IPS-11a (cell line): ENCODE results near the gene CDH15.

Source experiments
- H3K4me3 ChIP-seq: one replicate; pipeline ENCODE4 v1.5.1; 2013; ENCODE audit warnings: low read depth, low read length, control low read depth

CDH15 gene, protein sequence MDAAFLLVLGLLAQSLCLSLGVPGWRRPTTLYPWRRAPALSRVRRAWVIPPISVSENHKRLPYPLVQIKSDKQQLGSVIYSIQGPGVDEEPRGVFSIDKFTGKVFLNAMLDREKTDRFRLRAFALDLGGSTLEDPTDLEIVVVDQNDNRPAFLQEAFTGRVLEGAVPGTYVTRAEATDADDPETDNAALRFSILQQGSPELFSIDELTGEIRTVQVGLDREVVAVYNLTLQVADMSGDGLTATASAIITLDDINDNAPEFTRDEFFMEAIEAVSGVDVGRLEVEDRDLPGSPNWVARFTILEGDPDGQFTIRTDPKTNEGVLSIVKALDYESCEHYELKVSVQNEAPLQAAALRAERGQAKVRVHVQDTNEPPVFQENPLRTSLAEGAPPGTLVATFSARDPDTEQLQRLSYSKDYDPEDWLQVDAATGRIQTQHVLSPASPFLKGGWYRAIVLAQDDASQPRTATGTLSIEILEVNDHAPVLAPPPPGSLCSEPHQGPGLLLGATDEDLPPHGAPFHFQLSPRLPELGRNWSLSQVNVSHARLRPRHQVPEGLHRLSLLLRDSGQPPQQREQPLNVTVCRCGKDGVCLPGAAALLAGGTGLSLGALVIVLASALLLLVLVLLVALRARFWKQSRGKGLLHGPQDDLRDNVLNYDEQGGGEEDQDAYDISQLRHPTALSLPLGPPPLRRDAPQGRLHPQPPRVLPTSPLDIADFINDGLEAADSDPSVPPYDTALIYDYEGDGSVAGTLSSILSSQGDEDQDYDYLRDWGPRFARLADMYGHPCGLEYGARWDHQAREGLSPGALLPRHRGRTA

DNA sequence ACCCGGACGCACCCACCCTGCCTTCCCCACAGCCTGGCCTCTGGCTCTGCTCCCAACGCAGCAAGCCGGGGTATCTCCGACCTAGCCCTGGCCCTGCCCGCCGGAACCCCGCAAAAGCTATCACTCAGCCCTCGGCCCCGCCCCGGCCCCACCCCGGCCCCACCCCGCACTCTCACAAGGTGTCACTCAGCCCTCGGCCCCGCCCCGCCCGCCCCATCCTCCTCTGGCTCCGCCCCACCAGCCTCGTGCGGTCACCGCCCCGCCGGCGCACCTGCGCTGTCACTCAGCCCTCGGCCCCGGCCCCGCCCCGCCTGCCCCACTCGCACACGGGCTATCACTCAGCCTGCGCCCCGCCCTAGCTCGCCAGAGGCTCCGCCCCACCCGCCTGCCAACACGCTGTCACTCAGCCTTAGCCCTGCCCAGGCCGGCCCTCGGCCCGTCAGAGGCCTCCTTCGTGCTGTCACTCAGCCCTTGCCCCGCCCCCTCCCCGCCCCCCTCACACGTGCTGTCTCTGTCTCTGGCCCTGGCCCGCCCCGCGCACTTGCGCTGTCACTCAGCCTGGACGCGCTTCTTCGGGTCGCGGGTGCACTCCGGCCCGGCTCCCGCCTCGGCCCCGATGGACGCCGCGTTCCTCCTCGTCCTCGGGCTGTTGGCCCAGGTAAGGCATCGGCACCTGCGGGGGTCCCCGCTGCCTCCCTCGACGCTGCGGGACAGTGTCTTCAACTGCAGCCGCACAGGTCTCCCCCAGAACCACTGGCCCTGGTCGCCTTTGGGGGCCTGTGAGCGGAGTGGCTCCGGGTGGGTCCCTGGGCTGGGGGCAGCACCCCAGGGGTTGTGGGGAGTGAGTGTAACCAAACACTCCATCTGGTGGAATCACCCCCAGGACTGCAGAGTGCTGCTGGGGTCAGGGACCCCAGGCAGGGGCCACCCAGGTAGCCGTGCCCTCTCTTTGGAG lies at the start of gene CDH15:
CDH15 (plus strand) TSS at position 533 of the 955 bp plus-strand sequence; CDS start at position 617, 84 bp downstream.
- peak within 1 kb of the TSS; percentile 37 for H3K4me3 ChIP-seq

DNA sequence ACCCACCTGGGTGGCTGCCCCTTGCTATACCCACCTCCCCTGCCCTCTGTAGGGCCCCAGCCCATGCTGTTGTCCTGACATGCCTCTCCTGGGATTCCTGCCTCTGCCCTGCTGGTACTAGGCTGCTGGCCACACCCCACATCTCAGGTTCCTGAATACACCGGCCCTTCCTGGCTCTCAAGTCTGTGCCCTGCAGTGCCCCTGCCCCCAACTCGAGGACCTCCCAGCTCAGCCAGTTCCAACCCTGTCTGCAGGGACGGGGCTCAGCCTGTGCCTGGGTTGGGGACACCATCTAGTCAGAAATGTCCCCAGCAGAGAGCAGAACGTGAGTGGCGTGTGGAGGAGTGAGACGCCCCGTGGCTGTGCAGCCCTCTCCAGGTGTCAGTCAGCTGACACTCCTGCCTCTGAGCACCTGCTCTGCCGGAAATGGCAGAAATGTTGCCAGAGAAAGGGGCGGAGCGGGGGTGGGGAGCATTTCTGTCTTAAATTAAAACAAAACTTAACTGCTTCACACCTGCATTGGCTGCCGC lies 49.2 kb upstream of the CDH15 start:
- H3K4me3 ChIP-seq: no peak overlapping the region

DNA sequence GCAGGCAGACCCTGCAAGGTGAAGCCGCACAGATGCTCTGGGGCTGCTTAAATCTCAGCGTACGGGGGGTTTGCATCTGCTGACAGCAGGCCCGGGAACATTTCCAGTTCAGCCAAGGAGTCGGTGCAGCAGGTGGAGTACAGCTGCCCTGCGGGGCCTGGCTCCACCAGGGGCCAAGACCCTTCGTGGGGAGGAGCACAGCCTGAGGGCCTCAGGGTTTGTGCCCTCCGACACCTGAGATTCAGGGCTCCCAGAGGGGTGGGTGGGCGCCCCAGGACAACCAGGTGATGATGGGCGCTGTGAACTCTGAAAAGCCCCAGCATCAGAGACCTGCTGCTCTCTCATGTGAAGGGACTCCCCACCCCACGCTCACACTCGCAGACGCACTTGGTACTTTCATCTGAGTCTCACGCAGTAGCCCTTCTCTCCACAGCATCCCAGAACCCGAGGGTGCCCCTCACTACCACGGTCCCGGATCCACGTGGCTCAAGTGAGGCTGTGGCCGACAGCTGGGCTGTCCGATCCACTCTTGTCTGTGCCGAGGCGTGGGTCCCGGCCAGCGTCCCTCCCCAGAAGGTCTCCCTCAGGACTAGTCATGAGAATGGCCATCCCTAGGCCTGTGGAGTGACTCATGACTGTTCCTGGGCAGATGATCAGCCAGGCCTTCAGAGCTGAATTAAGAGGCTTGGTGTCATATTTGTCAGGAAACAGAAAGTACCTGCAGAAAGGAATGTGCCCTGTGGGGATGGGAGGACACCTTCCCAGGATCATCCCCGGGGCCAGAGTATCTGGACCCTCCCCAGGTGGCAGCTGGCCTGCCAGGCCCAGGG lies 48.3 kb upstream of the CDH15 start:
- no peak overlapping the region for H3K4me3 ChIP-seq

DNA sequence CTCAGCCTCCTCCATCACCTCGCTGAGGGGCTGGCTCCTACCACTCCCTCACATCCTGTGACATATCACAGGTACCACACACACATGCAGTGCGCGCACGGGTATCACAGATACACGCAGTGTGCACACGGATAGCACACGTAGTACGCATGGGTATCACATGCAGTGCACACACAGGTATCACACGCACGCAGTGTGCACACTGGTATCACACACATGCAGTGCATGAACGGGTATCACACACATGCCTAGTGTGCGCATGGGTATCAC lies 47.8 kb upstream of the CDH15 start:
- H3K4me3 ChIP-seq: no peak overlapping the region

DNA sequence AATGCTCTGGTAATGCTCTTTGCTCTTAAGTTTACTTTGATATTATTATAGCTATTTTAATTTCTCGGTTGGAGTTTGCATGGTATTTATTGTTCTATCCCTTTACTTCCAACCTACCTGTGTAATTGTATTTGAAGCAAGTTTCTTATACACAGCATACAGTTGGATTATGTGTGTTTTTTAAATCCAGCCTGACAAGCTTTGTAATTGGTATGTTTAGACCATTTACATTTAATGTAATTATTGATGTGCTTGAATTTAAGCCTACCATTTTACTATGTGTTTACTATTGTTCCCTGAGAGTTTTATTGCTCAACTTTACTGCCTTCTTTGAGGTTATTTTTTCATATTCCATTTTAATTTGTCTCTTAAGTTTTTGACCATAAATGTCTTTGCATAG lies 42.2 kb upstream of the CDH15 start:
- H3K4me3 ChIP-seq: no peak overlapping the region

DNA sequence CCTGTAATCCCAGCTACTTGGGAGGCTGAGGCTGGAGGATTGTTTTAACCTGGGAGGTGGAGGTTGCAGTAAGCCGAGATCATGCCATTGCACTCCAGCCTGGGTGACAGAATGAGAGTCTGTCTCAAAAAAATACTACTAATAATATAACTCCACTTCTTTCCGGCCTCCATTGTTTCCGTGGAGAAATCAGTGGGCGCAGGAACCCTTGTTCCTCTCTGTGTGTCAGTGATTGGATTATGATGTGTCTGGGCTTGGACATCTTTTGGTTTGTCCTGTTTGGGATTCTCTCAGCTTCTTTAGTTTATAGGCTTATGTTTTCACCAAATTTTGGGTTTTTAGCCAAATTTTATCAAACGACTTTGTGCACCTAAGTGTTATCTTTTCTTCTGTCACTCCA lies 41.1 kb upstream of the CDH15 start:
- no peak overlapping the region for H3K4me3 ChIP-seq

DNA sequence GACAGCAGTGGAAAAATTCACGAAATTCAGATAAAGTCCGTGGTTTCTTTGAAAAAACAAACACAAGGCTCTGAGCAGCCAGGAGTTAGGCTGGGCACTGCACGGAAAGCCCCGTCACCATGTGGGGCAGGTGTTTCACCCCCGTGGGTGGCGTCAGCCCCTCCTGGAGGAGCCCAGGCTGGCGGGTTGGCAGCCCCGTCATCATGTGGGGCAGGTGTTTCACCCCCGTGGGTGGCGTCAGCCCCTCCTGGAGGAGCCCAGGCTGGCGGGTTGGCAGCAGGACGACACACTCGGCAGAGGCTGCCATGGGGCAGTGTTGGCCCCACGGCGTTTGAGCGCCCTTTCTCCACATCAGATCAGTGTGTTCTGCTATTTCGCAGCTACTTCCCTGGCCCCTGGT lies 39.8 kb upstream of the CDH15 start:
- H3K4me3 ChIP-seq: no peak overlapping the region

DNA sequence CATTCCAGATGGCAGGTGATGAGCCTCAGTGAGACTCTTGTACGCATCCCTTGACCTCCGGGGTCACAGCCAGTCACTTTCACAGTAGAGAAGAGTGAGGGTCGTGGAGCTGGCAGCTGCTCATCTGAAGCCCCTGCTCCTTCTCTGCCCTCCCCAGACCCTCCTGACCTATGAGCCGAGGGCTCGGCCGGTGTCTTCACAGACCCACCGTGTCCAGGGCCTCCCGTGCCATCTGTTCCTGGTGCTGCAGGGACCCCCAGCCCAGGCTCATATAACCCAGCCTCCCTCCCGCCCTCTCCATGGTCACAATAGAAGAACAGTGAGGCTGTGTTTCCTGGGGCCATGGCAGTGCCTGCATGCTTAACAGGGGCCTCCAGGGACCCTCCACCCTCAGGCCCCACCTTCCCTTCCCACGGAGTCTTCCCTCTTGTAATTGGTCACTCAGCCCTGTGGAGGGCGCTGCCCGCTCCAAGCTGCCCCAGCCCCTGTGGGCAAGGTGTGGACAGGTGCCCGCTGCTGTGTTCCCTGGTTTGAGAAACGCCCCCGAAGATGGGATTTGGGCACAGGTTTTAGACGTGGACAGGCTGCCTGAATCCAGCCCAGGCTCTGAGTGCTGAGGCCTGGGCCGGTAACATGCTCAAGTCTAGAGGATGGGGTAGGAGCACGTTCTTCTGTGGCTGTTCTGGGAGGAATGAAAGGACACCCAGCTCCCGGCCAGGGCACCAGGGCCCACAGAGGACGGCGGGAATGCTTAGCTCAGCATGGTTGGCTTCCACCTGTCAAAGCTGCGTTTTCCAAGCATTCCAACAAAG lies 39.1 kb upstream of the CDH15 start:
- H3K4me3 ChIP-seq: no peak overlapping the region

DNA sequence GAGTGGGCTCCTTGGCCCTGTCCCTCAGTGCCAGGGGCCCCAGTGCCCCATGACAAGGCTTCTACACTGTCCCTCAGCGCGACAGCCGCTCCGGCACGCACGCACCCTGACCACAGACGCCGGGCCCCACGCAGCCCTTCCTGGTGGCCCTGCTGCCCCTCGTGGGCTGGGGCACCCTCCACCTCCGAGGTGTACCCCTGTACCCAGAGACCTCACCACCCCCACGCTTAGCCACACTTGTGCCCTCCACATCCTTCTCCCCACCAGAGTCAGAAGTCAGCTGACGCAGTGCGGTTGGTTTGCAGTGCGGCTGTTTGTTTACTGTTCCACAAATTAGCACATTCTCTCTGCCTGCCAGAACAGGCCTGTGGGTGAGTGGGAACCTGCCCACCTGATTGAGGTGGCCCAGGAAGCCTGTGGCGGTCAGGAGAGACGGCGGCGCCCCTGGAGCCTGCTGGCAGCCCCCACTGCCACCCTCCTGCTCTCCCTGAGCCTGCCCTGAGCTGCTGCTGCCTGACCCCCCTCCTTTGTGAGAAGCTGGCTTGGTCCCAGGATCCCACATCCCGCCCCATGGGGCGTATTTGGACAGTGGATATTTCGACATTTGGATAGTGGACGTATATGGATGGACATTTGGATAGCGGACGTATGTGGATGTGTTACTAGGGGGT lies 38.0 kb upstream of the CDH15 start:
- no peak overlapping the region for H3K4me3 ChIP-seq

DNA sequence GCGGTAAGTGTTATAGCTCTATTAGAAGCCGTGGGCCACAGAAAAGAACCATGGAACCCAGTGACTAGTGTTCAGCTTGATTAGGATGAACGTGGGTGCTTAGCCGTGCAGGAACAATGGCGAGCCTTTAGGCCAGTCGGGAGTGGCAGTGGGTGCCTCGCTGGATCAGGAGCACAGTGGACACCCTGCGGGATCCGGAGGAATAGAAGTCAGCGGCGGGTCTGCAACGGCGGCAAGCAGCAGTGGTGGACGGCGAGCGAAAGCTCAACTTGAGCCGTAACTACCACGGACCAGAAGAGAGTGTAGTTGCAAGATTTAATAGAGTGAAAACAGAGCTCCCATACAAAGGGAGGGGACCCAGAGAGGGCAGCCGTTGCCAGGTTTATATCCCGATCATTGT lies 37.3 kb upstream of the CDH15 start:
- H3K4me3 ChIP-seq: no peak overlapping the region

DNA sequence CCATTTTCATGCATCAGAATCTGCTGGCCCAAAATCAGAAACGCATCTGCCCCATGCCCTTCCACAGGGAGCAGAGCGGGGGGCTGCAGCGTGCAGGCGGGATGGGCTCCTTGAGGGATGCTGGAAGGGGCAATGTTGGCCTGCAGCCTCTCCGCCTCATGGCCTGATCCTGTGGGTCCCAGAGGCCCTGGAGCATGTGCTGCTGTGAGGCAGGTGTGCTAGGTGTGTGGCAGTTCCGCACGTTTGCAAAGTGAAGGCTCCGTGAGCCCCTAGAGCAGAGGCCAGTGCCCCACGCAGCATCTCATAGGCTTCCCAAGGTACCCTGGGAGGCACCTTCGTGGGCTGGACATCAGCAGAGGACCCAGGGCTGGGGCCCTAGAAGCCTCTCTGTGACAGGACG lies 36.4 kb upstream of the CDH15 start:
- H3K4me3 ChIP-seq: no peak overlapping the region

DNA sequence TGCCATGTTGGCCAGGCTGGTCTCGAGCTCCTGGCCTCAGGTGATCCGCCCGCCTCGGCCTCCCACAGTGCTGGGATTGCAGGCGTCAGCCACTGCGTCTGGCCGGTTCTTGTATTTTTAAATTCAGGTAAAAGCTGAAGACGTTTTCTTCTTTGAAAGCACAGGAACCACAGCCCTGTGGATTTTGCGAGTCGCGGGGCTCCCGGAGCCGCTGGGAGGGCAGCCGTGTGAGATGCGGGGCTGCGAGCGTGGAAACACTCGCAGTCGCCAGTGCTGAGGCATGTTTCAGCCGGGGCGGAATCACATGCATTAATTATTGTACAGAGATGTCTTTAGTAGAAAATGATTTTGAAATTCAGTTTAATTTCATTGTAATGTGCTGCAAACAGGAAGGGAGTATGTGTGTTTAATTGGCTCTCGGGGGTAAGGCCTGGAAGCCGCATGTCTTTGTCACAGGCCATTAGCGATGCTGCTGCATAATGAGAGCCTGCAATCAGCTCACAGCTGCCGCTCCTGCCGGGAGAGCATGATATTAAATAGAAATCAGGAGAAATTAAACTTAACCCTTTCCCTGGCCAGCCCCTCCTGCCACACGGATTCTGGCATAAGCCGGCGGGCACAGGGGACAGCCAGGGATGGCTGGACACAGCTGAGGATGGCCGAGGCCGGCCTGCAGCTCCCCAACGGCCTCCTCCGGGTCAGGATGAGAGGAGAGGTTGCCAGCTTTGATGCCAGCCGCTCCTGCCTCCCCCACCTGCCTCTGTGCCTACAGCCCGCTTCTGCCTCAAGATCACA lies 35.4 kb upstream of the CDH15 start:
- H3K4me3 ChIP-seq: no peak overlapping the region

DNA sequence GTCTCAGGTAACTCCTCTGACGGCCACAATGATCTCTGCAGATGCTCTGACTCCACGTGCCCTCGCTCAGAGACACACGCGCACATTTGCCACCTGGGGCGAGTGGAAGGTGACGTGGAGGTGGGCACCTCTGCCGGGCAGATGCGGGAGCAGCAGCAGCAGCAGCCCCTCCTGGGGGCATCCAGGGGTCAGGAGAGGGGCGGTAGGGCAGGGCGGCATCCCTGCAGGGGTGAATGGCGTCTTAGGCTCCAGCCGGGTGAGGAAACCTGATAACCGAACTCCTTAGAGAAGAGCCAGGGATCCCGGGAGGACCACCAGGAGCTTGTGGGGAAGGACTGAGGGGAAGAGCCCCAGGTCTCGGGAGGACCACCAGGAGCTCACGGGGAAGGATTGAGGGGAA lies 34.6 kb upstream of the CDH15 start:
- no peak overlapping the region for H3K4me3 ChIP-seq

DNA sequence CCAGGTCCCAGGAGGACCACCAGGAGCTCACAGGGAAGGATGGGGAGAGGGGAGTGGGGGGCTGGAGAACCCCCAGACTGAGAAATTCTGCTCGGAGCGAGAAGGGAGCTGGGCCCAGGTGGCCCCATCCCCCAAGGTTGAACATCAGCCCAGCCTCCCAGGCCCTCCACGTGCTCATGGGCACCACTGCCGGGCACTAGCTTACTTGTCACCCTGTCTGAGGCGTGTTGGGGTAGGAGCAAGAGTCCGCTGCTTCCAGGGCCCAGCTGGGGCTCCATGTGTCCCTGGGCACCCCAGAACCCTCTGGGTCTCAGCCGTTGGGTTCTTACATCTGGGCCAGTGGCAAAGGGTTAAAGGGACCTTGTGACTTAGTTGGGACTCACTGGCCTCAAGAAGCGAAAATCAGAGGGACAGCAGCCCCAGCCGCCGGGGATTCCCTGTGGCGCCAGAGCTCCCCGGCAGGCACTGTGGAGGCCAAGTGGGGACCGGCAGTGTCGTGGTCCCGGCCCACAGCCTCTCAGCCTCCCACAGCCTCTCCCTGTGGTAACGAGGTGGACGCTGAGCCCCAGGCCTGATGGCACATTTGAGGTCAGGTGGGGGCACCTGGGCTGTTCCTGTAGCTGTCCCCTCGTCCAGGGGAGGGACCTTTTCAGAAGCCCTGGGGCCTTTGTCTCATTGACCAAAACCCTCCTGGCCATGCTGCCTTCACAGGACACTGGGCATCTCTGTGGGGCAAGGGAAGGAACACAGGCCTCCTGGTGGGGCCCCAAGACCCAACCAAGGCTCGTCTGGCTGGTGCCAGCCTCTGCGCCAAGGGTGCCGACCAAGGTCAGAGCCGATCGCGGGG lies 33.7 kb upstream of the CDH15 start:
- H3K4me3 ChIP-seq: no peak overlapping the region

DNA sequence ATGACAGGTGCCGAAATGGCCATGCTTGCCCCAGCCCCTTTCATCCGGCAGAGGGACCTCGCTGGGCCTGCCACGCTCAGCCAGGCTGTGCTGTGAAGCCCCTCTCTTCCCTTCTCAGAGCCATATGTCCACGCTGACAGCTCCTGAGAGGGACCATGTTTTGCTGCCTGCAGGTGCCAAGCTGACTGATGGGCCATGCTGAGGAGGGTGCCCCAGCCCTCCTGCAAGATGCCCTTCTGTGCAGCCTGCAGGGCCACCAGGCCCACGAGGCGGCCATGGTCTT lies 33.1 kb upstream of the CDH15 start:
- no peak overlapping the region for H3K4me3 ChIP-seq

DNA sequence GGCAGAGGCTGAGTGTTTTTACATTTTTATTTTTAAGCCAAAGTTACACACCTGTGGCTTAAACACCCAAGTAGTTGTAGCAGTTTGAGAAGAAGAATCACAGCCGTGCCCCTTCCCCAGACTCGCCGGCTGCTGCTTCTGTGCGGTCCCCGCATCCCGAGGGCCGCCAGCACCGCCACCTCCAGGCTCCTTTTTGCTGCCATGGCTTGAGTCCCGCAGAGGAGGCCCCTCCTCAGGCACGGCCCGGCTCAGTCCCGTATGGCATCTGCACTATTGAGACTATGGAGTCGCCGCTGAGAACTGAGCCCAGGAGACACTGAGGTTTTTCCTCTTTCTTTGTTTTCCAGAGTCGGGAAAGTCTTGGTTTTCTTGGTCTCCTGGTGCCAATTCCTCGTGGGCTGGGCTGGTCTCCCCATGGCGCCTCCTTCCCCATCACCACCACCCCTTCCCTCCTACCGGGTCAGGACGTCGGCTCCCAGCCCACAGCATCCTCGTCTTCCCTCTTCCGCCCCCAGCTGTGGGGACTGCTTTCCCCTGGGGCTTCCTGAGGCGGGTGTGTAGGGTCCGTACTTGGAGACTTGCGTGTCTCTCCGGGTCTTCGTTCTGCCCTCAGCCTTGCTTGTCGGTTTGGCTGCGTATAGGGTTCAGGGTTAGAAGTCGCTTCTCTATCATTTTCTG lies 32.6 kb upstream of the CDH15 start:
- H3K4me3 ChIP-seq: no peak overlapping the region

DNA sequence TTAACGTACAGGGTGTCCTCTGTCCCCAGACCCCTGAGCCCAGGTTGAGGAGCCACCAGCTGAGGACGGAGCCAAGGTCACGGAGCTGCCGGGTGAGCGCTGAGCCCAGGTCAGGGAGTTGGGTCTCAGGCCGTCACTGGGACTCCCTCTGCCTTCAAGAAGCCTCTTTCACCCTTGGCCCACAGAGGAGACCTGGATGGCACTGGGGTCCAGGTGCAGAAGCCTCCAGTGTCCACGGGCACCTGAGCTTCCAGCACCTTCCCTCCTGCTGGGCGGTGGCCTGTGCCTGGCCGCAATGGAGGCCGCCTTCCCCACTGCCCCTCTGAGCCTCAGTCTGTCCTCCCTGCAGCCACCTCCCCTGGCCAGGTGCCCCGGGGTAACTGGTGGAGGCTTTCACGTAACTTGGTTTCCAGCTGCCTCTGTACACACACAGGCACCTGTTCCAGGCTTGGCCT lies 31.6 kb upstream of the CDH15 start:
- H3K4me3 ChIP-seq: no peak overlapping the region
